Kidney glomerular epithelial cell (primary cell): ENCODE results near the gene ZNF3.

Experiments used
- DNase-seq: peaks from one replicate; lab custom pipeline; 2025; lab: John Stamatoyannopoulos, UW

ZNF3 gene

GRCh38 chr7:100088621-100089457, 7.3 kb upstream of the ZNF3 start, which contains the start of gene COPS6:
TSS of gene COPS6 (plus strand) at chr7:100088969. CDS start at chr7:100088991, 22 bp downstream.
- peak; percentile 50 for DNase-seq

- DNase-seq: no peak
These were observed 6.6 kb upstream of the ZNF3 start for GRCh38 chr7:100088095-100088620.

DNA sequence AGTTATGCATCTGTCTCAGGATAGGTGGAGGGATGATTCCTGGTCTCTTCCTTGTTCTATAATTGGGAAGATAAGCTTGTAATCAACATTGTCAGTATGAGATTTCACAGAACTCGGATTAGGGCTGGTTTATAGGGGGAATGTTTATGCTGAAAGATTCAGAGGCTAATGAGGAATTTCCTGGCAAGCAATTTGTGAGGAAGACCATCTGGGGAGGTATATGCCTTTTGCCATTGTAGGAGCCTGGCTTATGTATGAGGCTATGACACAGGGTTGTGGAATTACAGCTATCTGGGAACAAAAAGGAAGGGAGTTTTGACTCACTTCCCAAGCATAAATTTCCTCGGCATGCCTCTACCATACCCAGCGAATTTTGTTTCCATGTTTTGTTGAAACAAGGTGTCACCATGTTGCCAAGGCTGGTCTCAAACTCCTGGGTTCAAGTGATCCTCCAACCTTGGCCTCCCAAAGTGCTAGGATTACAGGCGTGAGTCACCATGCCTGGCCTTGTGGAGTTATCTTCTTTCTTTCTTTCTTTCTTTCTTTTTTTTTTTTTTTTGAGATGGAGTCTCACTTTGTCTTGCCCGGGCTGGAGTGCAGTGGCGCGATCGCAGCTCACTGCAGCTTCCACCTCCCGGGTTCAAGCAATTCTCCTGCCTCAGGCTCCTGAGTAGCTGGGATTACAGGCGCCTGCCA, 5.7 kb upstream of the ZNF3 start:
- peak; percentile 82 for DNase-seq

DNA sequence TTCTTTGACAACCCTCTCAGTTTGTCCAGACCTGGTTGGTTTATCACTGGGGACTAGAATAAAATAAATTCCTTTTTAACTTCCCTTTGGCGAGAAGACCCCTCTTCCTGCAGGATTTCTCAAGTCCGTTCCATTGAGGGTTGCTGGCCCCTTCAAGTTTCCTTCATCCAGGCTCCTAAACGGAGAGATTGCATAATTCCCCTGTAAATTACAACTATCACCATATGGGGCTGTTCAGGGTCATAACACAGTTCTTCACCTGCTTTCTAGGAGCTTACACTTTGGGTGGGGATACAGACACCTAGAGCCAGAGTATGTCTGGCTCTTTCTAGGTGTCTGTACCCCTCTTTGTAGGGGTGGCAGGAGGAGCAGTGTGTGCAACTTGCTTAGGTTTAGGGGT, 4.0 kb upstream of the ZNF3 start:
- no peak for DNase-seq

- DNase-seq: no peak
These were observed 1.5 kb upstream of the ZNF3 start for GRCh38 chr7:100082978-100083377.

GRCh38 chr7:100080907-100081534, 502 bp downstream of the ZNF3 start:
- peak; percentile 33 for DNase-seq

DNA sequence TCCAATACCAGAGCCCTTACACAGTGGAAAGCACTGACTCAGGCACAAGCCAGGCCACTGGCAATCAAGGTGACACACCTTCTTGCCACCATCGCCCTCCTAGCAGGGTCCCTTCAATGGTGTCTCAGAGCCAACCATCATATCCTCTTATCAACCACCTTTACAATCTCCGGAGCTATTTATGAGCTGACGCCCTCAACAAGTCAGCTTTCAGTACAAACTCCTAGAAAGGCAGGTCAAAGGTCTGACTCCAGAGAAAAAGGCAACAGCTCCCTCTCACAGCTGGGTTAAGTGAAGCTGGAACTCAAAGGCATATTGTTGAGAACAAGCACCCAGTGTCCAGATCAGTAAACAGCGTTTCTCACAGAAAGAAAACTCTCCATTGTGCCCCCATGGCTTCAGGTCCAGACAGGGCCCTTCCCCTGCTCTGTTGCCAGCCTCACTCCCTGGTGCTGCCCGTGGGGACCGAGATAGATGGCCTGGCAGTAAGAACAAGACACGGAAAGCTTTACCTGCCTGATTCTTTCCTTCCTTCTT, 2.4 kb downstream of the ZNF3 start:
- DNase-seq: no peak

DNA sequence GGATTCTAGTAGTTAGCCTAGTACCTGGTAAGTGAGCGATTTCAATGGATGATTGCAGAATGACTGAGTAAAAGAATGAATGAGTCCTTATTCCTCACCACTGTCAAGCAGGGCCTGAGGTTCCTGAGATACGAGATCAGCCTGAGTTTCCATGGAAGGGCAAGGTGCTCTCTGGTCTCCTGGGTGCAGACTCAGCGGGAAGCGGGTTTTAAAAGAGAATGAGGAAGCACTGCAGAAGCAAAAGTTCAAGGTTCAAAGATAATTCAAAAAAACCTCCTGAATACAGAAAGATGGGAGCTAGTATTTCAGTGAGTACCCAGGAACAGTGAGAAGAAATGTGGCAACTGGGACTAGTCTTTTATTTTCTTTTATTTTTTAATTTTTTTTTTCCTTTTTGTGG, 4.3 kb downstream of the ZNF3 start:
- no peak for DNase-seq

- DNase-seq: no peak
These were observed 6.1 kb downstream of the ZNF3 start for GRCh38 chr7:100075418-100075817.

DNA sequence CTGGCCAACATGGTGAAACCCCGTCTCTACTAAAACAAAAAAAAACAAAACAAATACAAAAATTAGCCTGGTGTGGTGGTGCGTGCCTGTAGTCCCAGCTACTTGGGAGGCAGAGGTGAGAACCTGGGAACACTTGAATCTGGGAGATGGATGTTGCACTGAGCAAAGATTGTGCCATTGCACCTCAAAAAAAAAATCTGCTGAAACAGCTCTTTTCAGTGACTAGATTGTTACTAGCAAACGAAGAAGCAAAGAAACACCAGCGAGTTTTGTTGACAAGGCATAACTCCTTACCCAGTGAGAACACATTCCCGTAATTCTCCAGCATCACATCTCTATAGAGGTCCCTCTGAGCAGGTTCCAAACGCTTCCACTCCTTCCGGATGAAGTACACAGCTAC, 6.7 kb downstream of the ZNF3 start:
- no peak for DNase-seq

DNA sequence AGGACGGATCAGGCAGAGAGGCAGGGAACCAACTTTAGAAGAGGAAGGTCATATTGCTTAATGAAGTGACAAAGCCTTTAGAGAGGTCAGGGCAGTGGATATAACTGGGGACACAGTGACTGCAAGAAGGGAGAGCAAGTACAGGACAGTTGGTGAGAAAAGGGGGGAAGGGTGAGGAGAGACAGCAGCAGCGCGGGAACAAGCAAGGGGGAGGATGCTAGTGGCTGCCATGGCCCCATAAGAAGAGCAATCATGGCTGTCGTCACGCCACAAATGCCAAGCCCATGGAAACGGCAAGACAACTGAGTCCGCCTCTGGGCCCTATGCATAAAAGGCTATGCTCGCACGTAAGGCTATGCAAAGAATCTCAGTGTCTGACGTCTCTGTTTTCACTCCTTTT, 9.1 kb downstream of the ZNF3 start:
- no peak for DNase-seq

DNA sequence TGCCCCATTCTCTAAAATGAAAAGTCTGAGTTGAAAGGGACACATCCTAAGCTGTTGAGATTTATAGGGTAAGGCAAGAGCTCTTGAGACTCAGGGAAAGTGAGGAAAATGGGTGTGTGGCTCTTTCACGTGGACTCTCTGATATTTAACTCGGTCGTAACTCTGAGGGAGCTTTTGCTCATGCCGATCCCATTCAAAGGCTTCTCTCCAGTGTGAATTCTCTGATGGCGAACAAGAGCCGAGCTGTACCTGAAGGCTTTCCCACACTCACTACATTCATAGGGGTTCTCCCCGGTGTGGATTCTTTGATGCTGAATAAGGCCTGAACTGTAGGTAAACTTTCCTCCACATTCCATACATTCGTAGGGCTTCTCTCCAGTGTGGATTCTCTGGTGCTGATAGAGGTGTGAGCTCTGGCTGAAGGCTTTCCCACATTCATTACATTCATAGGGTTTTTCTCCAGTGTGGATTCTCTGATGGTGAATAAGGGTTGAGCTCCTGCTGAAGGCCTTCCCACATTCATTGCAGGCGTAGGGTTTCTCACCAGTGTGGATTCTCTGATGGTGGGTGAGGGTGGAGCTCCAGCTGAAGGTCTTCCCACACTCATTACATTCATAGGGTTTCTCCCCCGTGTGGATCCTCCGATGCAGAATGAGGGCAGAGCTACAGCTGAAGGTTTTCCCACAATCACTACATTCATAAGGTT, 10.4 kb downstream of the ZNF3 start:
- DNase-seq: no peak

- DNase-seq: no peak
These were observed 11.5 kb downstream of the ZNF3 start for GRCh38 chr7:100069991-100070390.

DNA sequence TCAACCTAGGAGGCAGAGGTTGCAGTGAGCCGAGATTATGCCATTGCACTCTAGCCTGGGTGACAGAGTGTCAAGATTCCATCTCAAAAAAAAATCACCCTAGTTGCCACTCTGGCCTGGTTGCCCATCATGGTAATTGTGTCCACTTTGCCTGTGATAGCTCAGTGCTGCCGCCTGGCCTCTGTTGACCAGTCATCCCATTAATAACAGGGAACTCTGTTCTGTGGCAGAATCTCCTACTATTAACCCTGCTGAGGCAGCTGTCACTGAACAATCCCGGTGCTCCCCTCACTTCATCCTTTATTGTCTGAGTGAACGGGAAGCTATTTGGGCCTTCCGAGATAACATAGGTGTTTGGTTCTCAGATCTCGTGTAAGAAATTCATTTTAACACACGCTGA, 14.6 kb downstream of the ZNF3 start:
- DNase-seq: no peak

- no peak for DNase-seq
These were observed 15.9 kb downstream of the ZNF3 start for GRCh38 chr7:100065452-100066186.

DNA sequence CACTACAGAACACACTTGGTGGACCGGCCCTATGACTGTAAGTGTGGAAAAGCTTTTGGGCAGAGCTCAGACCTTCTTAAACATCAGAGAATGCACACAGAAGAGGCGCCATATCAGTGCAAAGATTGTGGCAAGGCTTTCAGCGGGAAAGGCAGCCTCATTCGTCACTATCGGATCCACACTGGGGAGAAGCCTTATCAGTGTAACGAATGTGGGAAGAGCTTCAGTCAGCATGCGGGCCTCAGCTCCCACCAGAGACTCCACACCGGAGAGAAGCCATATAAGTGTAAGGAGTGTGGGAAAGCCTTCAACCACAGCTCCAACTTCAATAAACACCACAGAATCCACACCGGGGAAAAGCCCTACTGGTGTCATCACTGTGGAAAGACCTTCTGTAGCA, 17.4 kb downstream of the ZNF3 start:
- no peak for DNase-seq

GRCh38 chr7:100063376-100063775, 18.1 kb downstream of the ZNF3 start:
- DNase-seq: no peak

DNA sequence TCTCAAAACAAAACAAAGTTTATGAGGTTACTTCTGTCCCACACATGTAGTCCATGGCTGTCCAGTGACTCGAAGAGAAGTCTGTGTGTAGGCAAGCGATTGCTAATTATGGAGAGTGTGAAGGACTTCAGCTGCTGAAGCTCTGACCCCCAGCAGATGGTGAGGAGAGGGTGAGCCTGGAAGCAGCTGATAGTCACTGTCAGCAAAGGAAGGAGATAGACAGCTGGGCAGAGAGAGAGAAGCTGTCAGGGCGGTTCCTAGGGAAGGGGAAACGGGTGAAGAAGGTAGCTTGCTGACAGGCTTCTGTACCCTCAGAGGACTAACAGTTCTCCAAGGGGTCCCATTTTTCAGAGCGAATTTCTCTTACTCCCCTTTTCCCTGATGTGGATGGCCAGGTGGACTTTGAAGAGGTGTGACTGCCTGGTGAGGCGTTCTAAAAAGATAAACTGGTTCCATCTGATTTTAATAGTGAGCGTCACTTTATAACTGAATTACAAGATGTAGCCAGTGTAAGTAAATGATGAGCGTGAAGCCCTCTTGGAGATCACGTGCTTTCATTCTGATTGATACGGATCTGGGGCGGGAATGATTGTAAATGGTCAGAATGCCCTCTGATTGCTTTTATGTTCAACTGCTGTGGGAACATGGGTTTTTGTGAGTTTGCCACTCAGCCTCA, 19.9 kb downstream of the ZNF3 start:
- no peak for DNase-seq

DNA sequence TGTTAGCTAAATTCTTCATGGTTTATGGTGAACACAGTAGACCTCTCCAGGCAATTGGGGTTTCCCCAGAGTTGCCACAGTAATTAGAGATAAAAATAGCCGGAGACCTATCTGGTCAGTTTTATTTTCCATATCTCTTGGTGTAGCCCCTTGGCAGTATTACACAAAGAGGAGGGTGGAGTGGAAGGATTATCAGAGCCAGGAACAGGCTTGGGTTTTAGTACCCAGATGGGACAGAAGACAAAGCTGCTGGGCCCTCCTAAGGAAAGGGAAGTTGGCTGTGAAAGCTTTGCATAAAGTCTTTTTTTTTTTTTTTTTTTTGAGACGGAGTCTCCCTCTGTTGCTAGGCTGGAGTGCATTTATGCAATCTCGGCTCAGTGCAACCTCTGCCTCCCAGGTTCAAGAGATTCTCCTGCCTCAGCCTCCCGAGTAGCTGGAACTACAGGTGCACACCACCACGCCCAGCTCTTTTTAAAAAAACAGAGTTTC, 22.2 kb downstream of the ZNF3 start:
- DNase-seq: no peak

- no peak for DNase-seq
These were observed 24.5 kb downstream of the ZNF3 start for GRCh38 chr7:100057006-100057405.
